Epidermal melanocyte (primary cell): ENCODE data around the gene LAMB1.

Experiments
- DNase-seq: peaks from one replicate; pipeline ENCODE4 v3.0.0; 2011; ENCODE audit warnings: low spot score; ENCODE audit not compliant: insufficient read length

The LAMB1 gene

DNA sequence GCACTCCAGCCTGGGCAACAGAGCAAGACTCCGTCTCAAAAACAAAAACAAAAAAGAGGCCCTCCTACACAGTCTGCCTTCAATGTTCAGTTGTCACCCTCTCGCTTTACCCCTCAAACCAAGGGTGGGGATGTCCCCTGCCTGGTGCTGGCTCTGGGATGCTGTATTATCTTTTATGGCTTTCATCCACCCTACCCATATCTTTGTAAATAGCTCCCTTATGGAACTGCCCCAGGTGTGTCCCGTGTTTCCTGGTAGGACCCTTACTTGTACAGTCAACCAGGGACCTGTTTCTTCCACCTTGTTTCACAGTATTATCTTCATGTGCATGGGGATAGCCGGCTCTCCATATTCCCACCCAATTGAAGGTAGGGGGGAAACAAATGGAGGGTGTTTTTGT is 15.7 kb upstream of the LAMB1 start:
- DNase-seq: no peak

DNA sequence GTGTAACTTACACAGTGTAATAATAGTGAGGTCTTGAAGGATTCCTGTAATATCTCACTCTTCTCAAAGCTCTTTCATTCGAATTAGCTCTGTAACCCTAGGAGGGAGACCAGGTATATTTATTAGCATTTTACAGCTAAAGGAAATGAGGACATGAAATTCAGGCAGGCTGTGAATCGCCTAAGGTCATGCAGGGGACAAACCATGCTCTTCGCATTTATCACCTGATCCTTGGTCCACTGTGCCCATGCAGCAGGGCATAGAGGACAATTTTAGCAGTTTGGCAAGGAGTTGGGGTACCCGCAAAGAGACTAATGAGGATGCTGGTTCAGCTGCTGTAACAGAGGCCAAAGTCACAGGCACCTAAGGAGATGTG is 14.8 kb upstream of the LAMB1 start:
- no peak for DNase-seq

DNA sequence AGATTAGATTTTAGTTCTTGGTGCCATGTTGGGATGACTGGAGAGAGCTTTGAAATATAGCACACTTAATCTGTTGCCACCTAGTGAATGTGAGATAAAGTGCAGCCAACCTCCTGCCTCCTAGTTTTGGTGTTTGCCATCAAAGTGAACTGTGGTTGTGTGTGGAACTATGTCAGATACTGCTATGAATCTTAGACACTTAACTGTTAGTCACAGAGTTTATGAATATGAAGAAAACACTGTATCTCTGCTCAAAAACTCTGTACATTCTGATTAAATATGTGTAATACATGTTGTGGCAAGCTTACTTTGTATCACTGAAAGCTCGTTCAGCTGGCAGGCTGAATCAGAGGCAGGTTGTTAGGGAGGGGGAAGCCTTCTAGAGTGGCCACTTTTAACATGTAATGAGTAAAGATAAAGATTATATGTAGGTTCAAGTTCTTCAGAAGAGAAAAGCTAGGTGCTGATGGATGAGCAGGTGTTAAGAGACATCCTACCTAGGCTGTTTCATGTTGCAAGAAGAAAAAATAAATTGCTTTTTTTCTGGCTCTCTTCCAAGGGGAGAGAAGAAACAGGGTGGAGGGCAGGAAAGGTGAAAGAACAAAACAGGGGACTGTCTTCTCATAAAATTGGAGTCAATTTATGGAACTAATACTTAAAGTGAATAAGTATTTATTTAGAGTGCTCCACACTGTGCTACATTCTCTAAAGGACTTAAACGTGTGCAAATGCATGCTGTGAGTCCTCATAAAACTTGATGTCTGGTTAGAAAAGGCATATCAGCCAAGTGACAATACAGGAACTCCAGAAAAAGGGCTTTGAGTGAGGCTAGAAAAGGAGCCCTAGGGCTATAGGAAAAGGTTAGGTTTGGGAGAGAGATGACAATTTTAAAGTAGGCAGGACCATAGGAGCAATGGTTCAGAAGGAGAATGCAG is 14.1 kb upstream of the LAMB1 start:
- DNase-seq: no peak

DNA sequence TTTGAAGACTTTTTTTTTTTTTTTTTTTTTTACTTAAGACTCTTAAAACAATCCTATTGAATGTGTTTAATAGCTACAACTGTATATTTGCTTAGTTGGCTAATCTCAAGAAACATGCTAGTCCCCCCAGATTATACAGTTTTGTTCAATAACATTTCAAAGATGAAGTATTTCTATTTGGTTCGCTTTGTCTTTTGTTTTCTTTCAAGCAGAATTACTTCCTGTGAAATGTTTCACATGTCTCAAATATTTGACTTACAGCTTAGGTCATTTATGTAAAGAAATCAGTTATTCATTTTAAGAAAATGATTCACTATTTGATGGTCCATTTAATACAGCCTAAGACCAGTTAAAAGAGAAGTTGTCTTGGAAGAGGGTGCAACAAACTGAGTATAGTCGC is 12.8 kb upstream of the LAMB1 start:
- no peak for DNase-seq

DNA sequence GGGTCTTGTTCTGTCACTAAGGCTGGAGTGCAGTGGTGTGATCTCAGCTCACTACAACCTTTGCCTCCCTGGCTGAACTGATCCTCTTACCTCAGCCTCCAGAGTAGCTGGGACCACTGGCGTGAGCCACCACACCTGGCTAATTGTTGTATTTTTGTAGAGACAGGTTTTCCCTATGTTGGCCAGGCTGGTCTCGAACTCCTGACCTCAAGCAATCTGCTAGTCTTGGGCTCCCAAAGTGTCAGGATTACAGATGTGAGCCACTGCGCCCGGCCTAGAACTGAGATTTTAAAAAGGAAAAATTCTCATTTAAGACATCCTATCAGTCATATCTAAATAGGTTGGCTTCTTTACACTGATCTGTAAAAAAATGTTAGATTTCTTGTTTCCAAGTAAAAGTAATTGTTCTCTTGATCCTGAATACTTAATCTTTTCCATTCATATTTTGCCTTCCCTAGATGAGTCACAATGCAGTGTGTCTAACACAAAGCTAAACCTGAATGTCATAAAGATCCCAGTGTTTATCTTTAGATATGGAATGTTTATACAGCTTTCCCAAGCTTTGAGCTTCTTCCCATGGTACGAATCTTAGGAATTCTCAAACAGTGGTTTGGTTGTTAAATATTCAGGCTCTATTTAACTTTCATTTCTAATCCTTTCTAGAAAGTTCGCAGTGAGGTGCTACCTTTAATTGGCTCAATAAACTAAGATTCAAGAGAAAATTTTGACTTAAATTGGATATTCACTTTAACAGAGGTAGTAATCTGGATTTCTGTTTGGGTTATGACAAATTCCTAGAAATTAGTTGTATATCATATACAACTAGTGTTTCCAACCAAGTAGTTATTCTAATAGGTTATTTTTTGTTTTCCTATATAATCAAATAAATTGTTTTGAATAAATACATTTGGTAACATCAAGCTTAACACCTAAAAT is 12.1 kb upstream of the LAMB1 start:
- no peak for DNase-seq

DNA sequence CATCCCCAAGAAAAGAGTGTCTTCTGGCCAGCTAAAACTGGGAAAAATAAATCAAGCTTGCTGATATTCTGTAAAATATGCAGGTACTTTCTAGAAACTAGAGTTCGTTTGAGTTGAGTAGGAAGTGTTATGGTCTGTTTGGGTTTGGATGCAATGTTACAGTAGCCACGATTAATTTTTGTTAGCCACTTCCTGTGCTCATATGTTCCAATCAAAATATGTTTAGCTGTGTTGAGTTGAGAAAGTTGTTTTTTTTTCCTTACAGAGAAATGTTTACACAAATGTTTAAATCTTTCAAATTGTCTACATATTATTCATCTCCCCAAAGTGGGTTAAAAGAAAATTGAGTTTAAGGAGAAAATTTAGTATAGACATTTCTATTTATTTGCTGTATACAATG is 11.3 kb upstream of the LAMB1 start:
- DNase-seq: no peak

DNA sequence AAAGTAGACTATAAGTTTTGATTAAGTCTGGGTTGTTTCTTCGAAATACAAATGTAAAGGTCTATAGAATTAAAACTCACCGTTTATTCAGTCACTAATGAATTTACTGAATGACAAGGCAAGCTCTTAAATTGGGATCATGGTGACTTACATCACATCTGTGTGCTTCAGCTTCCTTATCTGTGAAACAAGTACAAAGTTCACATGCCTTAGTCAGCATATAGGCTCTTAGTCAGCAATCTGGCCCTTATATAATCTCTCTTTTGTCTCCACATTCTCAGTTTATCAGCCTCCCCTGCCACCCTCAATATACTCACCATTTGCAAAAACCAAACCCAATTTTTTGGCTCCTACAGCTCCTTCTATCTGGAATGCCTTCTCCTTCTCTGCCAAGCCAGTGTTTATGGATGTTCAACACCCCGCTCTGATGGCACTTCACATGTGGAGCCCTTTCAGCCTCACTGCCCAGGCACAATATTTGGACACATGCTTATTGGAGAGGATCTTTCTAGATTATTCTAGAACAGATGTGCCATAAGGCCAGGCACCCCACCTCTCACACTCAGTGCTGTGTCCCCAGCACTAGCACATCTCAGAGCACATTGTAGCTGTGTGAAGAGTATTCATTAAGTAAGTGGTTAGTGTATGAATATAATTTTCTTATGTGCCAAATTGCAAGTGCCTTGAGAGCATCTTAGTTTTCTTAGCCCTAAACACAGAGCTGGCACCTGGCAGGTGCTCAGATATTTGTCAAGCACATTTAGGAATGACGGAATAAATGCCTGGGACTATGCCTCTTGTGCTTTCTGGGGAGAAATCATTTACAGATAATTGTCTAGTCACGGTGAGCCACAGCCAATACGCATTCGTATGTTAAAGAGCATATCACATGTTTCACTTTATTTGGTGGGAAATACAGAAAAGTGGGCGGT is 9.8 kb upstream of the LAMB1 start:
- no peak for DNase-seq

DNA sequence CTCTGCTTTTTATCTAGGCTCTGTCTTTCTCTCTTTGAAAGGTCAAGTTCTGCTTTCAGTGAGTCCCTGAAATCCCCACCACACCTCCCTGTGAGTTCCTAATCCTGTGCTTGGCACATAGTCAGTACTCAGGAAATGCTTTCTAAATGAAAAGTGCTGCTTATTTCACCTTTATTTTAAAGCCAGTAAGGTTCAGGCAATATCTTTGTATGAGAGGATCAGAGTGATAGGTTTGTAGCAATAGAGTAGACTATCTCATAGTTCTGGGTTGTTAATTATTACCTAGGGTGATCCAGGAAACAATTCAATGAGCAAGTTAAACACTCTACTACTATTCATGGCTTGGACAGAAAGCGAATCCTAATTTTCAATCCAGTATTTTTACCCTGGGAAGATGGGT is 7.4 kb upstream of the LAMB1 start:
- no peak for DNase-seq

DNA sequence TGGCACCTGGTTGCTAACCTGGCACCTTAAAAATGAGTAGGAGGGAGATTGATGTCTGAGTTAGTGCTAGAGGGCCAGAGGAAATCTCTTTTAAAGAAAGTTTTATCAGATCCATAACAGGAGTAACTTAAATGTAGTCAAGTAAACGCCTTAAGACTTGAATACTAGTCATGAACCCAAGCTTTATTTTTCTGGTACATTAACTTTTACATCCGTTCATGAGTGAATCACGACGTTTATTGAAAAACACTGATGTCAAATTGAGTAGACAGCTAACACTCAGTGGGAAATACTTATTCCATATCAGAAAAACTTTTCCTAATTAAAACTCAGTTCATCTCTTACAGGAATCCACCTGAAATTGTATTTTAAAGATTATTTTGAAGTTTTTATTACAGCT is 6.9 kb upstream of the LAMB1 start:
- no peak for DNase-seq

DNA sequence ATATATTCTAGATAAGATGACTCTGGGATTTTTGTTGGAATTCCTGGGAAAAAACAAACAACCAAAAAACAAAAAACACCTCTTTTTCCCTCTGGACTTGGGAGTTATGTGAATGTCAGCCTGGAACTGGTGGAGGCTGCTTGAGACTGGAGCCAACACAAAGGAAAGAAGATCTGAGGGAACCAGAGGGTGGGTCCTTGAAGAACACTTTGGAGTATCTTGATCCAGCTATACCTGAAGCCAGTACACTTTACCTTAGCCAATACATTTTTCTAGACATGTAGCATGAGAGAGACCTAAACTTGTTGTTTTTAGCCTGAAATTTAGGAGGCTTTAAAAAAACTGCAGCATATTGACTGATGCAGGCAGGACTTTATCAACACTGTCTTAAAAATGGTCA is 5.9 kb upstream of the LAMB1 start:
- DNase-seq: no peak

DNA sequence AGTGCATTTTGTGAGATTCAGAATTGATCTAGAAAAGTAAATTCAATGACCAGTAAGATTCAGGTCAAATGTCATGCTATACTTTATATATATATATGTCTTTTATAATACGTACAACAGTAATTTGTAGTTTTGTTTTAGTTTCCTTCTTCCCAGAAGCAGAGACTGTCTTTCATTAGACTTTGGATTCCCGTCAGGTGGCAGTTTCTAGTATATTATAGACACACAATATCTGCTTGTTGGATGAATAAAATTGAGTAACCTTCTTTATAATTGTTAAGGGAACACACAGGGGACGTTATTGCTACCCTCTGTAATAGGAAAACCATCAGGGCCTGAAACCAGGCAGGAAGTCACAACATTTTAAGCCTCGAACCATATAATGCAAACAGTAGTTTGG is 5.3 kb upstream of the LAMB1 start:
- no peak for DNase-seq

DNA sequence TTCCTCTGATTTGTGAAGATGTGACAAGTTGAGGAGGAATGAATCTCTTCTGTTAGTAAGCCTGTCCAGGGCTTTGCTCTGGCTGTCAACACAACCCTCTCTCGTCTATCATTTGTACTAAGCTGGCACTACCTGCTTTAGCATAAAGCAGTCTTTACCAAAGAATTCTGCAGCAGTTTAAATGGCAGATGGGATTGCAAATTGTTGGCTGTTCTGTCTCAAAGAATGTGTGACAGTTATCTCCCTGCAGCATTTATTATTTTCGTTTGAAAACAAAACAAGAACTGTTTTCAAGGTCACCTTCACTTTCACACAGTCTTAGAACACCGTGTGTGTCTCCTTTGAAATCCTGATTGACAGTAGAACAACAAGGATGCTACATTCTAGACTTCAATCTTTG is 4.8 kb upstream of the LAMB1 start:
- no peak for DNase-seq

DNA sequence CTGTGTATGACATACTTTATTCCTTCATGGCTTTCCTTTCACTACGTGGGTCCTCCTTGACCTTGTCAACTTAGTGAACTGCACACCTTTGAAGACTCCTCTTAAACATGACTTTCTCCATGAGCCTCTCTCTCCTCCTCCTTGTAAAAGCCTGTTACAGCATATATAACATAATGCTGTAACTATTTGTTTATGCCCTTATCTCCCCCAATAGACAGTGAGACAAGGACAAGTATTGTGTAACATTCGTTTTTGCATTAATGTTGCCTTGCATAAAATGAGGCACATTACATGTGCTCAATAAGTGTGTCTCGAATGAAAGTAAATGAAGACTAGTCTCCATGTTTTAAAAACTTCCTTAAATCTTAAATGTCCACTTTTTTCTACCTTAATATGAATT is 4.3 kb upstream of the LAMB1 start:
- no peak for DNase-seq

DNA sequence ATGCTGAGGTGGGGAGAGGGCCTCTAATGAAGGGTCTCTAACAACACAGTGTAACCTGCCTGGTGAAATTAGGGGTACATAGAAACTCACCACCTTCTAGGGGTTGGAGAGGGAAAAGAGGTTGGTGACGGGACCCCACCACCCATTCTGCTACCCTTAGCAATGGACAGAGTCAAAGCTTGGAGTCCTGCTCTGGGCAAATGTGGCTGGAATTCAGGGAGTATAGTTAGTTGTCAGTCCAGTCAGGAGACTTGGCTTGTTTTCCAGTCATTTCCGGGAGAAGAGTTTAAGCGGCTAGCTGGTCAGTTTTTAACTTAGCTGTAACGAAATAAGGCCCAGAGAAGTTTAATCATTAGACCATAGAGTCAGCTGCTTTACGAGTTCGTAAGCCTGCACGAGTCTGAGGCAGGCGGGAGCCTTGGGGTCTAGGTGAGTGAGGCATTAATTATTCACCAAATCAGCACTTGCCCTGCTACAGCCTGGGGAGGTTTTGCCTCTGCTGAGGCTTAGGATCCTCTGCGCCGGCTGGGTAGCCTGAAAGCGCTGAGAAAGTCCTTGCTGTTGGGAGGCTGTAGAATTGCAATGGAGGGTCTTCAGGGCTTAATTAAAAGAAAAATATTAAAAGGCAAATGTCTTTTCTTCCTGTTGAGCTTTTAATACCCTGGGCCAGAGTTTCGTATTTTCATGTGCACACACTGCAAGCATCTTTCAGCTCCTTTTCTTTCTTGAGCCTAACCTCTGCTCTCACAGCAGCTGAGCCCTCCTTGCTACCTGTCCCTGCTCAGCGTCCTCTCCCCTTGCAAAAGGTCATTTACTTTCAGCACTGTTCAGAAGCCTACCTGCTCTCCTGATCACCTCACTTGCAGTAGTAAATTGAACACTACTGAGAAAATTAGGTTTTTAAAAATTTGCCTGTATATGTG is 1.5 kb upstream of the LAMB1 start:
- DNase-seq: no peak

DNA sequence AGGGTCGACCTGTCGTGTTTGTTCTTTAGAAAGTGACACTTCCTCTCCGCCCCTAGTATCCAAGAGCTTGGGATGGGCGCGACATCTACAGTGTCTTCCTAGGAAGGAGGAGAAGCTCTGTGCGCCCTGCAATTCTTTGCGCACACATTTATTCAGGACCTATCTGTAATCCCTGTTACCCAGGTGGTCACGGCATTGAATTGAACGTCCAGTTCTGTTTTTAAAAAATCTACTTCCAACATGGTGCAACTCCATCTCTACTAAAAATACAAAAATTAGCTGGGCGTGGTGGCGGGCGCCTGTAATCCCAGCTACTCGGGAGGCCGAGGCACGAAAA is 606 bp upstream of the LAMB1 start:
- no peak for DNase-seq

DNA sequence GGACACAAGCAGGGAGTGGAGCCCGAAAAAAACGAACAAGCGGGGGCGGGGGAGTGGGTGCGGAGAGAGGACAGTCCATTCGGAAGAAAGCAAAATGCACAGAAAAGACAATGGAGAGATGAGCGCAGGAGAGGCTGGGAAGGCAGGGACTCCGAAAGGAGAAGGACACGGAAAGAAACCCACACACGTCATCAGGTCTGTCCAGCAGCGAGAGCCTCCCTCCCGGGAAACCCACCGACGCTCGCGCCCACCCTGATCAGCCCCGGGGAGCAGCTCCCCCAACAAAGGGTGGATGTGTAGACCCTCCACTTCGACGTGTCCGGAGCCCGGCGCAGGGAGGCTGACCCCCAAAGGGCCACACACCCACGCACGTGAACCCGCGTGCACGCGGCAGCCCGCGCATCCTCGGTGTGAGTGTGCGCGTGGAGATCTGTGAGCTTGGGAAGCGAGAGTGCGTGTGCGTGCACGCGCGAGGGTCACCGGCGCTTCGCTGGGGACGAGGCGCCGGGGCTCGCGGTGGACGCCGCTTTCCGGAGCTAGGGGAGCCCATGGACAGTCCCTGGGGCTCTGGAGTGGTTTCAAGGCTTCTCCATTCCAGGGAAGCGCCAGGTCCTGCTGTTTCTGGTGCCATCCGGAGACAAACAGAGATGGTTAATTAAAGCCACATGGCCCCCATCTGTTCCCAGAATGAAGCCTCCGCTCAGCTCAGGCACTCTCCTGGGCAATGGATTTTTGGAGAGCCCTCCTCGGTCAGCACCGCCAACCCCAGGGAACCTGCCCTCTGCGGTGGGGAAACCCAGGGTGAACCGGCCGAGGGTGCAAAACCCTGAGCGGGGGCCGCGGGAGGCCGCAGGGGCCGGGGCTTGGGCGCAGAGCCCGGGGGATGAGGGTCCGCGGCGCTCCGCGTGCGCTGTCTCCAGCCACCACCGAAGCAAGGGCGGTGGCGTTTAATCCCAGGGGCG is 916 bp downstream of the LAMB1 start:
- no peak for DNase-seq

DNA sequence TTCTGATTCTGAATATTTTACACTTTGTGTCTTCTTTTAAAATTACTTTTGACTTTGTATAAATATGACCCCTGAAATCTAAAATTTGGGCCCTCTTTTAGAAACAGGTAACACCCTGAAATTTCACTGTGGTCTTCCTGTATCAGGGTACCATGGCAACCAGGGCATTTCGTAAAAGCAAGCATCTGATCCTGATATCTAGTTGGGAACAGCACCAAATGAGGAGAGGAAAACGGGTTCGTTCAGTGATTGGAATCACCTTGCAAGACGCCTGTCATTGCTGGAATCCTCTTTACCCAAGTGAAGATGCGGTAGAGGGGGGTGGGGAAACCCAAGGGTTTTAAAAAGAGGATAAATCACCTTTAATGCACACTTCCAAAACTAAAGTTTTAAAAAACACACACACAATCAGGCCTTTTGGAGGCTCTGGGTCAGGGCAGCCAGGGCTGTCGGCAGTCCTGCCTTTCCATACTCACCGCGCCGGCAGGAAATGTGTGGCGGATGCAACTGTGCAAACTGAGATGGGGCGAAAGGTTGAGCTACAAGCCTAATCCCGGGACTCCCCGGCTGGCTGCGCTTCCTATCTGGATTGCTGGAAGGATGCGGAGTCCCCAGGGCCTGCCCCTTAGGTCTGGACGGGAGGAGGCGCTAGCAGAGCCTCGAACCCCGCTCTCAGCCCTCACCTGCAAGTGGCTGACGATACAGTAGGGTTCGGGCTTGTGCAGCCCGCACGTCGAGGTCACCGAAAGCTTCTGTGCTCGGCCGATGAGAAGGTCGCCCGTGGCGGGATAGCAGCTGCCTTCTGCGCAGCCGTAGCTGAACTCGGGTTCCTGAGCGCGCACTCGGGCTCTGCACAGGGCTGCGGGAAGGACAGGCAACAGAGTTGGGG is 1.8 kb downstream of the LAMB1 start:
- no peak for DNase-seq
